GM12878 (cell line): ENCODE results near the gene MRPL41. TPM values are rescaled to one million over a fixed set of nuclear protein-coding genes. Genes with fewer than 3 reads are reported as not detected.

Experiments used
- BRCA1 ChIP-seq: IDR thresholded peaks from 2 replicates; pipeline ENCODE4 v1.6.1; 2011; ENCODE audit warnings: low read depth, low read length, improper control_type of control experiment
- FOXK2 ChIP-seq: fragments of 450-650 bp; IDR thresholded peaks from 2 replicates; pipeline ENCODE4 v1.6.1; 2017; ENCODE audit warnings: mild to moderate bottlenecking, moderate library complexity
- GABPA ChIP-seq: IDR thresholded peaks from 2 replicates; pipeline ENCODE4 v1.6.1; 2014; ENCODE audit warnings: antibody characterized with exemption, low read depth, mild to moderate bottlenecking, inconsistent platforms
- GATAD2B ChIP-seq: fragments of 450-650 bp; conservative IDR thresholded peaks from 2 replicates; pipeline ENCODE4 v1.6.1; 2017; ENCODE audit warnings: low read depth, mild to moderate bottlenecking, moderate library complexity
- JUND ChIP-seq: IDR thresholded peaks from 2 replicates; pipeline ENCODE4 v1.6.1; 2012; ENCODE audit warnings: low read depth, mild to moderate bottlenecking, low read length, improper control_type of control experiment, moderate library complexity
- LARP7 ChIP-seq: fragments of 450-650 bp; IDR thresholded peaks from 2 replicates; pipeline ENCODE4 v1.6.1; 2017; ENCODE audit warnings: mild to moderate bottlenecking
- RFX5 ChIP-seq: IDR thresholded peaks from 2 replicates; pipeline ENCODE4 v1.6.1; 2011; ENCODE audit warnings: low read depth, low read length, improper control_type of control experiment
- ZNF207 ChIP-seq: fragments of 450-650 bp; IDR thresholded peaks from 2 replicates; pipeline ENCODE4 v1.6.1; 2014; ENCODE audit warnings: antibody characterized with exemption, mild to moderate bottlenecking, borderline replicate concordance
- polyA plus RNA-seq, 11 experiments: library from polyadenylated mRNA; depleted of rRNA in 4 of 11; unstranded in 6 of 11; stranded (reverse) in 5 of 11; fragments of >200 nt; fragmentation: Nextera tagmentation in 4 of 11; fragmentation: Illumina TruSeq in 1 of 11; extraction: Ambion mirVana in 4 of 11; extraction: Trizol in 1 of 11; gene quantifications; 1 replicate in 1 of 11; 2 replicates in 10 of 11; pipeline versions ENCODE4 v1.2.1 to v1.2.3, GENCODE V29; 2011 to 2016; ENCODE audit warnings: inconsistent platforms in 2 of 11, missing spikeins in 2 of 11, low read depth in 1 of 11
- total RNA-seq, 4 experiments: library from RNA; depleted of rRNA in 3 of 4; stranded (reverse); fragments of >200 nt in 3 of 4; fragmentation: Illumina TruSeq in 1 of 4; extraction: Trizol in 1 of 4; gene quantifications; 2 replicates each; pipeline versions ENCODE4 v1.2.1 to v1.2.3, GENCODE V29; 2013 to 2021
- TF ChIP-seq, protein P1 (sequence below): fragments of 450-650 bp; IDR thresholded peaks from 2 replicates; pipeline ENCODE4 v1.6.1; 2017; ENCODE audit warnings: mild to moderate bottlenecking, low read depth, inconsistent platforms; ENCODE audit not compliant: poor library complexity, severe bottlenecking
- TF ChIP-seq, protein P2 (sequence below): fragments of 450-650 bp; IDR thresholded peaks from 2 replicates; pipeline ENCODE4 v1.6.1; 2016; ENCODE audit warnings: mild to moderate bottlenecking, moderate library complexity, borderline replicate concordance
- TF ChIP-seq, protein P3 (sequence below): fragments of 450-650 bp; formaldehyde crosslinking; IDR thresholded peaks from 2 replicates; pipeline ENCODE4 v1.5.0; 2022; ENCODE audit warnings: mild to moderate bottlenecking, missing genetic modification characterization
- TF ChIP-seq, protein P4 (sequence below): IDR thresholded peaks from 2 replicates; pipeline ENCODE4 v1.6.1; 2012; ENCODE audit warnings: improper control_type of control experiment, low read depth, low read length; ENCODE audit not compliant: insufficient replicate concordance

MRPL41 gene
- total and polyA plus RNA-seq, 10 of the 15 experiments (the other 5 are each of a cell fraction or from before 2014, with no cell fraction given) = 1.3 to 116 (median 40.1) TPM

DNA sequence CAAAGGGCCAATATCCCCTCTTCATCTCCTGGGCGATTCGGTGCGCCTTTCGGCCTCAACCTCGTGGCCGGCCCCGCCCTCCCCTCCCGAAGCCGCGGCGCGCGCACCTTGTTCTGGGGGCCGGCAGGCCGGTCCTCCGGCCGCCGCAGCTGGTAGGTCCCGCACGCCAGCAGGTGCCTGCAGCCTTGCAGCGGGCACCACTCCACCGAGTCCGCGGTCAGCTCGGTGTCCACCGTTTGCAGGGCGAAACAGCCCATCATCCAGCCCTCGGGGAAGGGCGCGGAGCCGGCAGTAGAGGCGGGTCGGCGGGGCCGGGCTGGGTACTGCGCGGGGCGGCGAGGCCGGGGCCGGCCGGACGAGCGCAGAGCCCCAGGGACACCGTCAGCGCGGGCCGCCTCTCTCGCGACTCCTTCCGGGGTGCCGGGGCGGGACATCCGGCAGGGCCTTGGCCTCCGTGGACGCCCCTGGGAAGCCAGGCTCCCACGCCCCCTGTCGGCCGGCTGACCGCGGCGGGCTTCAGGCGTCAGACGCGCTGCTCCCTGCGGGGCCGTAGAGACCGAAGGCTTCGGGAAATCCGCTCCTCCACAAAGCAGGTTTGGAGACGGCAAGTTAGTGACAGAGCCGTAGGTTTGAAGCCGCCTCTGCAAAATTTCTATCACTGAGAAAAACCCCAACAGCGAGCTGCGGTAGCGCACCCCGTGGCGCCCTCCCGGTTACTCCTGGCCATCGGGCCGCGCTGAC lies 27.0 kb downstream of the MRPL41 start, which contains the start of gene DPH7 (continued):
- TF ChIP-seq ZNF207 (peak; percentile 93), GATAD2B (peak; percentile 92), RFX5 (no peak), LARP7 (peak; percentile 99), BRCA1 (no peak), GABPA (peak; percentile 95), FOXK2 (peak; percentile 11; the same call in 1 of the 2 replicates), JUND (peak; percentile 11; the same call in 1 of the 2 replicates)
- TF ChIP-seq, protein P1, sequence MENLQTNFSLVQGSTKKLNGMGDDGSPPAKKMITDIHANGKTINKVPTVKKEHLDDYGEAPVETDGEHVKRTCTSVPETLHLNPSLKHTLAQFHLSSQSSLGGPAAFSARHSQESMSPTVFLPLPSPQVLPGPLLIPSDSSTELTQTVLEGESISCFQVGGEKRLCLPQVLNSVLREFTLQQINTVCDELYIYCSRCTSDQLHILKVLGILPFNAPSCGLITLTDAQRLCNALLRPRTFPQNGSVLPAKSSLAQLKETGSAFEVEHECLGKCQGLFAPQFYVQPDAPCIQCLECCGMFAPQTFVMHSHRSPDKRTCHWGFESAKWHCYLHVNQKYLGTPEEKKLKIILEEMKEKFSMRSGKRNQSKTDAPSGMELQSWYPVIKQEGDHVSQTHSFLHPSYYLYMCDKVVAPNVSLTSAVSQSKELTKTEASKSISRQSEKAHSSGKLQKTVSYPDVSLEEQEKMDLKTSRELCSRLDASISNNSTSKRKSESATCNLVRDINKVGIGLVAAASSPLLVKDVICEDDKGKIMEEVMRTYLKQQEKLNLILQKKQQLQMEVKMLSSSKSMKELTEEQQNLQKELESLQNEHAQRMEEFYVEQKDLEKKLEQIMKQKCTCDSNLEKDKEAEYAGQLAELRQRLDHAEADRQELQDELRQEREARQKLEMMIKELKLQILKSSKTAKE = no peak
- TF ChIP-seq, protein P2, sequence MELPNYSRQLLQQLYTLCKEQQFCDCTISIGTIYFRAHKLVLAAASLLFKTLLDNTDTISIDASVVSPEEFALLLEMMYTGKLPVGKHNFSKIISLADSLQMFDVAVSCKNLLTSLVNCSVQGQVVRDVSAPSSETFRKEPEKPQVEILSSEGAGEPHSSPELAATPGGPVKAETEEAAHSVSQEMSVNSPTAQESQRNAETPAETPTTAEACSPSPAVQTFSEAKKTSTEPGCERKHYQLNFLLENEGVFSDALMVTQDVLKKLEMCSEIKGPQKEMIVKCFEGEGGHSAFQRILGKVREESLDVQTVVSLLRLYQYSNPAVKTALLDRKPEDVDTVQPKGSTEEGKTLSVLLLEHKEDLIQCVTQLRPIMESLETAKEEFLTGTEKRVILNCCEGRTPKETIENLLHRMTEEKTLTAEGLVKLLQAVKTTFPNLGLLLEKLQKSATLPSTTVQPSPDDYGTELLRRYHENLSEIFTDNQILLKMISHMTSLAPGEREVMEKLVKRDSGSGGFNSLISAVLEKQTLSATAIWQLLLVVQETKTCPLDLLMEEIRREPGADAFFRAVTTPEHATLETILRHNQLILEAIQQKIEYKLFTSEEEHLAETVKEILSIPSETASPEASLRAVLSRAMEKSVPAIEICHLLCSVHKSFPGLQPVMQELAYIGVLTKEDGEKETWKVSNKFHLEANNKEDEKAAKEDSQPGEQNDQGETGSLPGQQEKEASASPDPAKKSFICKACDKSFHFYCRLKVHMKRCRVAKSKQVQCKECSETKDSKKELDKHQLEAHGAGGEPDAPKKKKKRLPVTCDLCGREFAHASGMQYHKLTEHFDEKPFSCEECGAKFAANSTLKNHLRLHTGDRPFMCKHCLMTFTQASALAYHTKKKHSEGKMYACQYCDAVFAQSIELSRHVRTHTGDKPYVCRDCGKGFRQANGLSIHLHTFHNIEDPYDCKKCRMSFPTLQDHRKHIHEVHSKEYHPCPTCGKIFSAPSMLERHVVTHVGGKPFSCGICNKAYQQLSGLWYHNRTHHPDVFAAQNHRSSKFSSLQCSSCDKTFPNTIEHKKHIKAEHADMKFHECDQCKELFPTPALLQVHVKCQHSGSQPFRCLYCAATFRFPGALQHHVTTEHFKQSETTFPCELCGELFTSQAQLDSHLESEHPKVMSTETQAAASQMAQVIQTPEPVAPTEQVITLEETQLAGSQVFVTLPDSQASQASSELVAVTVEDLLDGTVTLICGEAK = peak; percentile 90
- TF ChIP-seq, protein P3, sequence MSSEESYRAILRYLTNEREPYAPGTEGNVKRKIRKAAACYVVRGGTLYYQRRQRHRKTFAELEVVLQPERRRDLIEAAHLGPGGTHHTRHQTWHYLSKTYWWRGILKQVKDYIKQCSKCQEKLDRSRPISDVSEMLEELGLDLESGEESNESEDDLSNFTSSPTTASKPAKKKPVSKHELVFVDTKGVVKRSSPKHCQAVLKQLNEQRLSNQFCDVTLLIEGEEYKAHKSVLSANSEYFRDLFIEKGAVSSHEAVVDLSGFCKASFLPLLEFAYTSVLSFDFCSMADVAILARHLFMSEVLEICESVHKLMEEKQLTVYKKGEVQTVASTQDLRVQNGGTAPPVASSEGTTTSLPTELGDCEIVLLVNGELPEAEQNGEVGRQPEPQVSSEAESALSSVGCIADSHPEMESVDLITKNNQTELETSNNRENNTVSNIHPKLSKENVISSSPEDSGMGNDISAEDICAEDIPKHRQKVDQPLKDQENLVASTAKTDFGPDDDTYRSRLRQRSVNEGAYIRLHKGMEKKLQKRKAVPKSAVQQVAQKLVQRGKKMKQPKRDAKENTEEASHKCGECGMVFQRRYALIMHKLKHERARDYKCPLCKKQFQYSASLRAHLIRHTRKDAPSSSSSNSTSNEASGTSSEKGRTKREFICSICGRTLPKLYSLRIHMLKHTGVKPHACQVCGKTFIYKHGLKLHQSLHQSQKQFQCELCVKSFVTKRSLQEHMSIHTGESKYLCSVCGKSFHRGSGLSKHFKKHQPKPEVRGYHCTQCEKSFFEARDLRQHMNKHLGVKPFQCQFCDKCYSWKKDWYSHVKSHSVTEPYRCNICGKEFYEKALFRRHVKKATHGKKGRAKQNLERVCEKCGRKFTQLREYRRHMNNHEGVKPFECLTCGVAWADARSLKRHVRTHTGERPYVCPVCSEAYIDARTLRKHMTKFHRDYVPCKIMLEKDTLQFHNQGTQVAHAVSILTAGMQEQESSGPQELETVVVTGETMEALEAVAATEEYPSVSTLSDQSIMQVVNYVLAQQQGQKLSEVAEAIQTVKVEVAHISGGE (CRISPR knock-in tag) = peak; percentile 81
- TF ChIP-seq, protein P4, sequence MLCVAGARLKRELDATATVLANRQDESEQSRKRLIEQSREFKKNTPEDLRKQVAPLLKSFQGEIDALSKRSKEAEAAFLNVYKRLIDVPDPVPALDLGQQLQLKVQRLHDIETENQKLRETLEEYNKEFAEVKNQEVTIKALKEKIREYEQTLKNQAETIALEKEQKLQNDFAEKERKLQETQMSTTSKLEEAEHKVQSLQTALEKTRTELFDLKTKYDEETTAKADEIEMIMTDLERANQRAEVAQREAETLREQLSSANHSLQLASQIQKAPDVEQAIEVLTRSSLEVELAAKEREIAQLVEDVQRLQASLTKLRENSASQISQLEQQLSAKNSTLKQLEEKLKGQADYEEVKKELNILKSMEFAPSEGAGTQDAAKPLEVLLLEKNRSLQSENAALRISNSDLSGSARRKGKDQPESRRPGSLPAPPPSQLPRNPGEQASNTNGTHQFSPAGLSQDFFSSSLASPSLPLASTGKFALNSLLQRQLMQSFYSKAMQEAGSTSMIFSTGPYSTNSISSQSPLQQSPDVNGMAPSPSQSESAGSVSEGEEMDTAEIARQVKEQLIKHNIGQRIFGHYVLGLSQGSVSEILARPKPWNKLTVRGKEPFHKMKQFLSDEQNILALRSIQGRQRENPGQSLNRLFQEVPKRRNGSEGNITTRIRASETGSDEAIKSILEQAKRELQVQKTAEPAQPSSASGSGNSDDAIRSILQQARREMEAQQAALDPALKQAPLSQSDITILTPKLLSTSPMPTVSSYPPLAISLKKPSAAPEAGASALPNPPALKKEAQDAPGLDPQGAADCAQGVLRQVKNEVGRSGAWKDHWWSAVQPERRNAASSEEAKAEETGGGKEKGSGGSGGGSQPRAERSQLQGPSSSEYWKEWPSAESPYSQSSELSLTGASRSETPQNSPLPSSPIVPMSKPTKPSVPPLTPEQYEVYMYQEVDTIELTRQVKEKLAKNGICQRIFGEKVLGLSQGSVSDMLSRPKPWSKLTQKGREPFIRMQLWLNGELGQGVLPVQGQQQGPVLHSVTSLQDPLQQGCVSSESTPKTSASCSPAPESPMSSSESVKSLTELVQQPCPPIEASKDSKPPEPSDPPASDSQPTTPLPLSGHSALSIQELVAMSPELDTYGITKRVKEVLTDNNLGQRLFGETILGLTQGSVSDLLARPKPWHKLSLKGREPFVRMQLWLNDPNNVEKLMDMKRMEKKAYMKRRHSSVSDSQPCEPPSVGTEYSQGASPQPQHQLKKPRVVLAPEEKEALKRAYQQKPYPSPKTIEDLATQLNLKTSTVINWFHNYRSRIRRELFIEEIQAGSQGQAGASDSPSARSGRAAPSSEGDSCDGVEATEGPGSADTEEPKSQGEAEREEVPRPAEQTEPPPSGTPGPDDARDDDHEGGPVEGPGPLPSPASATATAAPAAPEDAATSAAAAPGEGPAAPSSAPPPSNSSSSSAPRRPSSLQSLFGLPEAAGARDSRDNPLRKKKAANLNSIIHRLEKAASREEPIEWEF = no peak
